BE2C (cell line): ENCODE data around the gene KIF14.
A peak's percentile ranks its signal among the peaks of the same experiment; 100 is the strongest.
"Not testable (repeated sequence)": the region's sequence is repeated elsewhere in the genome, so short reads cannot be mapped to it uniquely, and the experiment has no call there.

Source experiments
- DNase-seq: peaks from one replicate; pipeline ENCODE4 v3.0.0-alpha.2; 2020
- H3K27me3 ChIP-seq: fragments of 250-450 bp; sonication (Bioruptor Pico); 2 replicates; pipeline ENCODE4 v1.5.1; 2020; ENCODE audit warnings: mild to moderate bottlenecking
- H3K36me3 ChIP-seq: fragments of 250-450 bp; sonication (Bioruptor Pico); 2 replicates; pipeline ENCODE4 v1.5.1; 2020; ENCODE audit warnings: mild to moderate bottlenecking
- H3K4me1 ChIP-seq: fragments of 250-450 bp; sonication (Bioruptor Pico); 2 replicates; pipeline ENCODE4 v1.5.1; 2020
- H3K4me3 ChIP-seq: 2 replicates; pipeline ENCODE4 v1.5.1; 2011; ENCODE audit warnings: low read depth, low read length
- H3K9me3 ChIP-seq: fragments of 250-450 bp; sonication (Bioruptor Pico); 2 replicates; pipeline ENCODE4 v1.5.1; 2020
- CTCF ChIP-seq: IDR thresholded peaks from 2 replicates; pipeline ENCODE4 v1.5.1; 2012; ENCODE audit warnings: mild to moderate bottlenecking, low read depth, low read length

KIF14 gene

GRCh38 chr1:200561856-200562214 lies 58.7 kb downstream of the KIF14 start:
- no peaks in the 10 kb centered on the region for H3K9me3 ChIP-seq
- no peak overlapping the region for H3K4me3 ChIP-seq
- DNase-seq: no peak
- H3K36me3 ChIP-seq: peaks cover 16% of the 10 kb centered on the region
- TF ChIP-seq CTCF: no peak
- no peaks in the 10 kb centered on the region for H3K27me3 ChIP-seq
- H3K4me1 ChIP-seq: no peaks in the 10 kb centered on the region

GRCh38 chr1:200558866-200559459 lies 61.6 kb downstream of the KIF14 start:
- peak; percentile 82 for TF ChIP-seq CTCF
- no peaks in the 10 kb centered on the region for H3K27me3 ChIP-seq
- peaks cover 16% of the 10 kb centered on the region; the same call in 1 of the 2 replicates for H3K36me3 ChIP-seq
- no peaks in the 10 kb centered on the region for H3K4me1 ChIP-seq
- DNase-seq: peak; percentile 25
- no peak overlapping the region for H3K4me3 ChIP-seq
- no peaks in the 10 kb centered on the region for H3K9me3 ChIP-seq

GRCh38 chr1:200556002-200556401 lies 64.5 kb downstream of the KIF14 start:
- no peak overlapping the region for H3K4me3 ChIP-seq
- no peaks in the 10 kb centered on the region for H3K27me3 ChIP-seq
- no peak for DNase-seq
- peaks cover 18% of the 10 kb centered on the region; the same call in 1 of the 2 replicates for H3K36me3 ChIP-seq
- peak; percentile 34; the same call in 1 of the 2 replicates for TF ChIP-seq CTCF
- H3K4me1 ChIP-seq: no peaks in the 10 kb centered on the region
- no peaks in the 10 kb centered on the region for H3K9me3 ChIP-seq

DNA sequence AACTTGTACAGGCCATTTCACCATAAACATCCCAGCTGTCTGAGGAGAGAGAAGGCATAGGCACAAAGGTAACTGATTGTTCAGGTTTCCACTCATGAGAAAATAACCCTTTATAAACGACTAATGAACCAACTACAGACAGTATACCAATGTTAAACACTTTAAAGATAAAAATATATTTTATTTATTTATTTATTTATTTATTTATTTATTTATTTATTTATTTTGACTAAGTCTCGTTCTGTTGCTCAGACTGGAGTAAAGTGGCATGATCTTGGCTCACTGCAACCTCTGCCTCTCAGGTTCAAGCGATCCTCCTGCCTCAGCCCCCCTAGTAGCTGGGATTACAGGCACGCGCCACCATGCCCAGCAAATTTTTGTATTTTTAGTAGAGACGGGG lies 67.8 kb downstream of the KIF14 start:
- not testable (repeated sequence) for H3K4me1 ChIP-seq, H3K36me3 ChIP-seq, H3K27me3 ChIP-seq, H3K9me3 ChIP-seq, DNase-seq, H3K4me3 ChIP-seq

DNA sequence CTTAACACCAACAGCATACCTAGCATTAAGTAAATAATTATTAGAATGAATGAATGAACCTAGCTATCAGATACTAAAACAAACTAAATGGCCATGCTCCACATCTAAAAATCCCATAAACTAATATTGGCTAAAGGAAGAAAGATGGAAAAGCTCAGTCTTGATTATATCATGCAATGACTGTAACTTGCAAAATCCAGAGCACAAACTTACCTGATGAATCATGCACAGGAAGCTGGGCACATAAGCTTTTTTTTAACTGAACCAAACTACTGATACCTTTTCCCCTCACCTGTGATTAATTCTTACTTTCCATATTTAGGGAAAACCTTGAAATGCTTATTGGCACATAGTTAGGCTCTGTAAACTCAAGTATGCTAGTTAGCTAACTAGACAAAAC lies 70.2 kb downstream of the KIF14 start:
- Histone ChIP-seq H3K27me3 (no peaks in the 10 kb centered on the region), H3K4me3 (no peak overlapping the region), H3K9me3 (no peaks in the 10 kb centered on the region), H3K4me1 (no peaks in the 10 kb centered on the region), H3K36me3 (peaks cover 4% of the 10 kb centered on the region; the same call in 1 of the 2 replicates)
- TF ChIP-seq CTCF: no peak
- no peak for DNase-seq

DNA sequence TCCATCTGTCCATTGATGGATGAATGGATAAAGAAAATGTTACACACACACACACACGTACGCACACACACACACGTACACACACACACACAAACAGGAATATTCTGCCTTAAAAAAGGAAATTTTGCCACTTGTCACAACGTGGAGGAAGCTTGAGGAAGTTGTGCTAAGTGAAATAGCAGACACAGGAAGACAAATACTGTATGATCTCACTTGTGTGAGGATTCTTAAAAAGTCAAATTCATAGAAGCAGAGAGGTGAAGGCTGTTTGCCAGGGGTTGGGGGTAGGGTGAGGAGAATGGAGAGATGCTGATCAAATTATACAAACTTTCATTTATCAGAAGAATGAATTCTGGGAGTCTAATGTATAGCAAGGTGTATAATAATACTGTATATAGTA lies 73.2 kb downstream of the KIF14 start:
- TF ChIP-seq CTCF: no peak
- Histone ChIP-seq H3K36me3 (no peaks in the 10 kb centered on the region), H3K4me1 (no peaks in the 10 kb centered on the region), H3K4me3 (no peak overlapping the region), H3K9me3 (no peaks in the 10 kb centered on the region), H3K27me3 (no peaks in the 10 kb centered on the region)
- DNase-seq: no peak

DNA sequence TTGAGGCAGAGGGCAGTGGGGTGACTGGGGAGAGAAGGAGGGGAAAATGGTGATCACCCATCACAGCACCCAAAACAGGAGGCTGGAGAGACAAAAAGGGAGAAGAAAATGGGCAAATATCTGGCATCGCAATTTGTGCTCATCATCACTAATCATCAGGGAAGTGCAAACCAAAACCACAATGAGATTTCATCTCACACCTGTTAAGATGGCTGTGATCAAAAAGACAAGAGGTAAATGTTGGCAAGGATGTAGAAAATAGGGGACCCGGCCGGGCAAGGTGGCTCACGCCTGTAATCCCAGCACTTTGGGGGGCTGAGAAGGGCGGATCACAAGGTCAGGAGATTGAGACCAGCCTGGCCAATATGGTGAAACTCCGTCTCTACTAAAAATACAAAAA lies 74.0 kb downstream of the KIF14 start:
- no peak for DNase-seq
- H3K4me1 ChIP-seq: no peaks in the 10 kb centered on the region
- TF ChIP-seq CTCF: no peak

More for the DNA sequence above, 74.0 kb downstream of the KIF14 start:
- H3K36me3 ChIP-seq: no peaks in the 10 kb centered on the region
- no peaks in the 10 kb centered on the region for H3K27me3 ChIP-seq
- H3K9me3 ChIP-seq: no peaks in the 10 kb centered on the region
- no peak overlapping the region for H3K4me3 ChIP-seq
